GM10248 (cell line): ENCODE results near the gene MTA1.
A peak's percentile ranks its signal among the peaks of the same experiment; 100 is the strongest.

Experiments
- CTCF ChIA-PET: fragments of 300-600 bp; sonication (Branson Sonifier 250); formaldehyde crosslinking; extraction: SDS; loops from one replicate; lab custom pipeline; 2021; ENCODE audit warnings: antibody characterized with exemption; lab: Yijun Ruan, JAX
- POLR2A ChIA-PET: fragments of 350-650 bp; sonication (Branson Sonifier 250); formaldehyde crosslinking; extraction: SDS; loops from one replicate; lab custom pipeline; 2020; ENCODE audit warnings: antibody characterized with exemption; lab: Yijun Ruan, JAX
- DNase-seq: peaks from one replicate; pipeline ENCODE4 v3.0.0; 2012; ENCODE audit errors: extremely low spot score
- TF ChIP-seq, protein P1 (sequence below): IDR thresholded peaks from 2 replicates; pipeline ENCODE4 v1.5.1; 2012; ENCODE audit warnings: mild to moderate bottlenecking, low read depth; ENCODE audit errors: extremely low read depth, missing control alignments, control extremely low read depth

Gene MTA1

DNA sequence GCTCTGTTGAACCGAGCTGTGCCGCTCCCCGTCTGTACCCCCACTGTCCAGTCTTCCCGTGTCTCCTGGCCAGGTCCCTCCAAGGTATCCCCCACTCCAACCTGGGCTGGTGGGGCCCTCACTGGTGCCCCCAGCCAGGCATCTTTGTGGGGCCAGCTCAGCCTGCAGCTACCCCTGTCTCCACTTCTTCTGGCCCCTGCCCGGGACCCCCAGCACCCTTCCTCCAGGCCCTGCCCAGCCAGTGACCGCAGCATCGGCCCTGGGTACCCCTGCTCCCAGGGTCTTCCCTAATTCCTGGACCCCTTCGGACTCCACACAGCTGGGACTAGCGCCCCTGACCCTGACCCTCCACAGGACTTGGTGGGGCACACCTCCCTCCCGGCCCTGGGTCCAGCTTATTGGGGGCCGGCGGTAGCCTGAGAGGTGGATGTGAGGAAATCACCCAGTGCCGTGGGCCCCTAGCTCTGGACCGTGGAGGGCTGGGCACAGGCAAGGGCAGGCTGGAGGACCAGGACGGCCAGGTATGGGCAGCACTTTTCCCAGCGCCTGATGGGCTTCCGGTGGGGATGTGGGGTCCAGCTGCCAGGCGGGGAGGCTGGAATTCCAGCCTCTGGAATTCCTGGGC, 63.0 kb downstream of the MTA1 start:
- CTCF ChIA-PET: interaction anchor here (1.5 to 3.5 kb wide), 6 partner anchors 9 to 182 kb away, joined by 4 to 91 read pairs (median 19); partner anchors contain the start of genes BRF1 and TEDC1

DNA sequence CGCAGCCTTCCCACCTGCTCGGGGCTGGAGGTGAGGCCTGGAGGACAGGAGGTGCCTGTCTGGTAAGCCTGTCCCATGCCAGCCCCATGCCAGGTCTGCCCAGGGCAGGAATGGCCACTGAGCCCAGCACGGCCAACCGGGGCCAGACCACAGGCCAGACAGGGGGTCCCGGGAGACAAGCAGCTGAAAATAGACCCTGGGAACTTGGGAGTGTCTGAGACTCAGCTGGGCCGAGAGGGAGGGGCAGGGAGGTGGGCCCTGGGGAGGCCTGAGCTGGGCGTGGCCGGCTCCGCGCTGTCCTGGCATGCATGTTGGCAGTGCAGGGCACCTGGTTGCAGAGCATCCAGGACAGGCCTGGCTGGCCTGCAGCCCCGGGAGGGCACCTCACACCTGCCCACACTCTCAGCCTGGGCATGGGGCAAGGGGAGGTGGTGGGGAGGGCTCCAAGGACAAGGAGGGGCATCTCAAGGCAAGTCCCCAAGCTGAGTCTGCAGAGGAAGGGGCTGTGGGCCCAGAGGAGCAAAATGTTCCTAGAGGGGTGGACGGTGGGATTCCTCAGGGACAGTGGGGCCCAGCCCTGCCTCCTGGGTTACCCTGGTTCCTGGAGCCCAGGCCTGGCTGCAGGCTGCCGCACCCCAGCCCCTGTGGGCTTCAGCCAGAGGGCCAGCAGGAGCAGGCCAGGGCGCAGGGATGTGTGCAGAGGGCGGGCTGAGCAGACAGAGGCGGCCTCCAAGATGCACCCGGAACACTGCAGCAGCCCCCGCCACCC, 63.9 kb downstream of the MTA1 start:
- CTCF ChIA-PET: interaction anchor here (0.7 to 3.5 kb wide), 4 partner anchors 8 to 509 kb away, joined by 3 to 91 read pairs (median 20); partner anchors contain the start of genes BRF1 and TEDC1
- DNase-seq: no peak
- TF ChIP-seq, protein P1, sequence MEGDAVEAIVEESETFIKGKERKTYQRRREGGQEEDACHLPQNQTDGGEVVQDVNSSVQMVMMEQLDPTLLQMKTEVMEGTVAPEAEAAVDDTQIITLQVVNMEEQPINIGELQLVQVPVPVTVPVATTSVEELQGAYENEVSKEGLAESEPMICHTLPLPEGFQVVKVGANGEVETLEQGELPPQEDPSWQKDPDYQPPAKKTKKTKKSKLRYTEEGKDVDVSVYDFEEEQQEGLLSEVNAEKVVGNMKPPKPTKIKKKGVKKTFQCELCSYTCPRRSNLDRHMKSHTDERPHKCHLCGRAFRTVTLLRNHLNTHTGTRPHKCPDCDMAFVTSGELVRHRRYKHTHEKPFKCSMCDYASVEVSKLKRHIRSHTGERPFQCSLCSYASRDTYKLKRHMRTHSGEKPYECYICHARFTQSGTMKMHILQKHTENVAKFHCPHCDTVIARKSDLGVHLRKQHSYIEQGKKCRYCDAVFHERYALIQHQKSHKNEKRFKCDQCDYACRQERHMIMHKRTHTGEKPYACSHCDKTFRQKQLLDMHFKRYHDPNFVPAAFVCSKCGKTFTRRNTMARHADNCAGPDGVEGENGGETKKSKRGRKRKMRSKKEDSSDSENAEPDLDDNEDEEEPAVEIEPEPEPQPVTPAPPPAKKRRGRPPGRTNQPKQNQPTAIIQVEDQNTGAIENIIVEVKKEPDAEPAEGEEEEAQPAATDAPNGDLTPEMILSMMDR: no peak
- POLR2A ChIA-PET: interaction anchor here (0.6 kb wide), 1 partner anchor 374 kb away, joined by 4 read pairs; no protein-coding TSS in a partner anchor

More for the DNA sequence above, 63.0 kb downstream of the MTA1 start:
- POLR2A ChIA-PET: no interaction called here
- TF ChIP-seq, protein P1: no peak
- DNase-seq: no peak

DNA sequence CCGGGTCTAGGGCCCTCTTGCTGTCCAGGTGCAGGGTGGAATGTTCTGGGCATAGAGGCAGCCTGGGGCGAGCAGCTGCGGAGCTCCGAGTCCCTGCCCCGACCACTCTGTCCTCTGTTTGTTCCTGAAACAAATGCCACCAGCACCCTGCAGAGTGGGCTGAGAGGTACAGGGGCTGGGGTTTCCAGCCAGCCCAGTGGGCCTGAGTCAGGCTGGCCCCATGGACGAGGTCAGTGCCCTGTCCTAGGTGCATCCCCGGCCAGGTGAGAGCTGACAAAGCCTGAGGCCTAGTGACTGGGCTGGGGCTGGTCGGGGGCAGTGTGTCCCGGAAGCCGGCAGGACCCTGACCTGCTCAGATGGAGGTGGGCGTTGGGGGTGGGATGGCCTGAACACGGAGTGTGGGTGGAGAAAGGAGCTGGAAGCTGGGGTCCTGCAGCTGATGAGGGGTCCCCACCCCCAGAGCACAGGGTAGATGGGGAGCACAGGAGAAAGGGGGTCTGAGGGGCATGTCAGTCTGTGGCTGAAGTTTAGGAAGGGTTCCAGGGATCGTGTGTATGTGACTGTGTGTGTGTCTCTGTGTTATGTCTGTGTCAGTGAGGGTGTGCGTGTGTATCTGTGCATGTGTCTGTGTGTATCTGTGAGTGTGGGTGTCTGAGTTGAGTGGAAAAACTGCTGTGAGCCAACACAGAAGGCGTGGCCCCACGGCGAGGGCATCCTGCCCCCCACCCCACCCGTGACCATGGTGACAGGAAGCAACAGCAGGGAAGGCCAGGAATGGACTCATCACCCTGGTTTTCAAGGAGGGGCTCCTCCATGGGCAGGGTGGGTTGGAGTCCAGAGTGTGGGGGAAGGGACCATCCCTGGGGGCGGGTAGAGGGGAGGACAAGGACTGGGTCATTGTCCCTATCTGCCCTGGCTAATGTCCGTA, 64.7 kb downstream of the MTA1 start:
- POLR2A ChIA-PET: interaction anchor here (0.6 kb wide), 2 partner anchors 55 to 374 kb away, joined by 3 to 4 read pairs; no protein-coding TSS in a partner anchor
- CTCF ChIA-PET: interaction anchor here (0.7 kb wide), 1 partner anchor 510 kb away, joined by 3 read pairs; no protein-coding TSS in a partner anchor
- TF ChIP-seq, protein P1: no peak
- DNase-seq: no peak

DNA sequence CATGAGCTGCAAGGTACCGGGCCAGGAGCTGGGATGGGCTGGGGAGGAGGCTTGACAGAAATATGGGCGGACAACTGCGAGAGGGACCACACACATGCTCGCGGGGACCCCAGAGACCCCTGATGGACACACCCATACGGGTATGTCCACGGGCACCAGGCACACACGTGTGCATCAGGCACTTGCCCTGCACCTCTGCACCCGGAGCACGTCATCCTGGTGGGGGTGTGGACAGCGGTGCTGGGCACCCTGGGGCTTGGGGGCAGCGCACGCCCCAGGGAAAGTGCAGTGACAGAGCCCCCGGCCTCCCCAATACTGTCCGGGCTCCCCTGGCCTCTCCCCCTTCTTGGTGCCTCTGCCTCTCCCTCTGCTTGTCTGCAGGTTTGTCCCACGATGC, 65.4 kb downstream of the MTA1 start:
- TF ChIP-seq, protein P1: no peak
- ChIA-PET CTCF (no interaction called here), POLR2A (interaction anchor here (0.6 kb wide), 1 partner anchor 55 kb away, joined by 3 read pairs; no protein-coding TSS in a partner anchor)
- no peak for DNase-seq

DNA sequence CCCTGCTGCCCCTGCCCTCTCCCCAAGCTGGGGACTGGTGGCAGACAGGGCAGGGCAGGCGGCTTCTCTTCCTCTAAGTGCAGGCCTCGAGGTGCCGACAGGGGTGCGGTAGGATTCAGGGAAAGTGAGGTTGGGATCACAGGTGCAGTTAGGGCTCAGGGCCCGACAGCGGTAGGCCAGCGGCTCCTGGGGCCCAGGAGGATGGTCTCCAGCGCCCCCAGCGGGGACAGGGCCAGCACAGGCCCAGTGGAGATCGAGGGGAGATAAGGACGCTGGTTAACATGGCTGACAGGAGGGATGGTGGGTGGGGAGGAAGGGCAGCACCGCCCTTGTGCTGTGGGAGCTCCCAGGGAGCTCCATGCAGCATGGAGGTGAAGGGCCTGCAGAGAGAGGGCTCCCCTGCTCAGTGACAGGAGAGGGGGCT, 66.1 kb downstream of the MTA1 start:
- POLR2A ChIA-PET: interaction anchor here (0.8 kb wide), 1 partner anchor 1970 kb away, joined by 3 read pairs; no protein-coding TSS in a partner anchor
- TF ChIP-seq, protein P1: peak; percentile 64
- peak; percentile 54 for DNase-seq
- CTCF ChIA-PET: interaction anchor here (1.5 kb wide), 2 partner anchors 15 to 115 kb away, joined by 4 to 5 read pairs; no protein-coding TSS in a partner anchor
